Fibroblast of the conjunctiva (primary cell): Measurements from ENCODE around the gene VDAC2.
A peak's percentile ranks its signal among the peaks of the same experiment; 100 is the strongest.
"Not testable (repeated sequence)": the region's sequence is repeated elsewhere in the genome, so short reads cannot be mapped to it uniquely, and the experiment has no call there.

Experiments used
- DNase-seq: peaks from one replicate; pipeline ENCODE4 v3.0.0-alpha.2; 2010; ENCODE audit warnings: low read depth

Gene VDAC2

DNA sequence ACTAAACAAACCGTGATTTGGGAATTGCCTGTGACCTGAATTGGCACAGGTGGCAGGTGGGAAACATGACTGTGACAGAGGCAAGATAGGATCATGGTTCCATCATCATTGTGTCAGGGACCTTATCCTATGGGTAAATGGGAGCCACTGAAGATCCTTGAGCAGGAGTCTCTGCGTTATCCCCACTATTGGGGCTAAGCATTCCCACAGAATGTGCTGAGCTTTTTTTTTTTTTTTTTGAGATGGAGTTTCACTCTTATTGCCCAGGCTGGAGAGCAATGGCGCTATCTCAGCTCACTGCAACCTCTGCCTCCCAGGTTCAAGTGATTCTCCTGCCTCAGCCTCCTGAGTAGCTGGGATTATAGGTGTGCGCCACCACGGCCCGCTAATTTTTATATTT lies 10.6 kb upstream of the VDAC2 start:
- DNase-seq, result not testable (repeated sequence)

GRCh38 chr10:75201793-75202307 lies 8.7 kb upstream of the VDAC2 start:
- DNase-seq, result no peak

GRCh38 chr10:75202321-75203045 lies 8.1 kb upstream of the VDAC2 start:
- peak; percentile 49 for DNase-seq

DNA sequence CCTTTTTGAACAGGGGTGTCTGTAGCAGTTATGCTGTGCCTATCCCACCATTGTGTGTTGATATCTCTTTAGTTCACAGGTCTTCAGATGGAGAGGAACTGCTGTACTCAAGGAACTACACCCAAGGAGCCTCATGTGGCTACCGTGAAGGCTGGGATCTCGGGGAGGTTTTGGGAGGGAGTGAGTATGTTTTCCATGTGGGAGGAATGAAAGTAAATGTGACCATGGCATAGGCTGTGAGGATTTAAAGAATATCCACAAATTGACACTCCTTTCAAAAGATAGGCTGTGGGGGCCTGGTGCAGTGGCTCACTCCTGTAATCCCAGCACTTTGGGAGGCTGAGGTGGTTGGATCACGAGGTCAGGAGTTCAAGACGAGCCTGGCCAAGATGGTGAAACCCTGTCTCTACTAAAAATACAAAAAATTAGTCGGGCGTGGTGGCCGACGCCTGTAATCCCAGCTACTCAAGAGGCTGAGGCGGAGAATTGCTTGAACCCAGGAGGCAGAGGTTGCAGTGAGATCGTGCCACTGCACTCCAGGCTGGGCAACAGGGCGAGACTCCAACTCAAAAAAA lies 7.5 kb upstream of the VDAC2 start:
- DNase-seq, result not testable (repeated sequence)

DNA sequence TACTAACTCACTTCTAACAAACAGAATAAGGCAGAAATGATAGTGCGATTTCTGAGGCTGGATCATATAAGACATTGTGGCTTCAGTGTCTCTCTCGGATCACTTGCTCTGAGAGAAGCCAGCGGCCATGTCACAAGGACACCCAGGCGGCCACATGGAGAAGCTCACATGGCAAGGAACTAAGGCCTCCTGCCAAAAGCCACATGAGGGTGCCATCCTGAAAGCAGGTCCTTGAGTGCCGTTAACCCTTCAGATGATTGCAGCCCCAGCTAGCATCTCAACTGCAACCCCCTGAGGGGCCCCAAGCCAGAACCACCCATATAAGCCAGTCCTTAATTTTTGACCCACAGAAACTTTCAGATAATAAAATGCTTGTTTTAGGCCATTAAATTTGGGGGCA lies 6.9 kb upstream of the VDAC2 start:
- no peak for DNase-seq

DNA sequence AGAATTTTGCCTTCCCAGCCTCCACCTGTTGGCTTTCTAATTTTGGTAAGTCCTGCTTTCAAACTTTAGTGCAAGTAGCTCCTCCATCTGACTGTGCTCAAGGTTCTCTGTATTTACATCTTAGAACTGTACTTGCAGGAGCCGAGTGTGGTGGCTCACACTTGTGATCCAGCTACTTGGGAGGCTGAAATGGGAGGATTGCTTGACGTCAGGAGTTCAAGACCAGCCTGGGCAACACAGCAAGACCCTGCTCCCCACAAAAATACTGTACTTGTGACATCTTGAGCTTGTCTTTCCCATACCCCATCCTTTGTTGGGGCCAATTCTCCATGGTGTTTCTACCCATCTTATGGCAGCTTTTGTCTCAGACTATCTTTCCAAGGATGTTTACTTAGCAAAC lies 4.7 kb upstream of the VDAC2 start:
- no peak for DNase-seq

DNA sequence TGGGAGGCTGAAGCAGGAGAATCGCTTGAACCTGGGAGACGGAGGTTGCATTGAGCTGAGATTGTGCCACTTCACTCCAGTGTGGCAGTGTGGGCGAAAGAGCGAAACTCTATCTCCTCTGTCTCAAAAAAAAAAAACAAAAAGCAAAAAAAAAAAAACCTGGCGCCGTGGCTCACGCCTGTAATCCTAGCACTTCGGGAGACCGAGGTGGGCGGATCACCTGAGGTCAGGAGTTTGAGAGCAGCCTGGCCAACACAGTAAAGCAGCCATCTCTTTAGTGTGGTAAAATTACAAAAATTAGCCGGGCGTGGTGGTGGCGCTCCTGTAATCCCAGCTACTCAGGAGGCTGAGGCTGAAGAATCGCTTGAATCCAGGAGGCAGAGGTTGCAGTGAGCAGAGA lies 4.0 kb upstream of the VDAC2 start:
- not testable (repeated sequence) for DNase-seq

DNA sequence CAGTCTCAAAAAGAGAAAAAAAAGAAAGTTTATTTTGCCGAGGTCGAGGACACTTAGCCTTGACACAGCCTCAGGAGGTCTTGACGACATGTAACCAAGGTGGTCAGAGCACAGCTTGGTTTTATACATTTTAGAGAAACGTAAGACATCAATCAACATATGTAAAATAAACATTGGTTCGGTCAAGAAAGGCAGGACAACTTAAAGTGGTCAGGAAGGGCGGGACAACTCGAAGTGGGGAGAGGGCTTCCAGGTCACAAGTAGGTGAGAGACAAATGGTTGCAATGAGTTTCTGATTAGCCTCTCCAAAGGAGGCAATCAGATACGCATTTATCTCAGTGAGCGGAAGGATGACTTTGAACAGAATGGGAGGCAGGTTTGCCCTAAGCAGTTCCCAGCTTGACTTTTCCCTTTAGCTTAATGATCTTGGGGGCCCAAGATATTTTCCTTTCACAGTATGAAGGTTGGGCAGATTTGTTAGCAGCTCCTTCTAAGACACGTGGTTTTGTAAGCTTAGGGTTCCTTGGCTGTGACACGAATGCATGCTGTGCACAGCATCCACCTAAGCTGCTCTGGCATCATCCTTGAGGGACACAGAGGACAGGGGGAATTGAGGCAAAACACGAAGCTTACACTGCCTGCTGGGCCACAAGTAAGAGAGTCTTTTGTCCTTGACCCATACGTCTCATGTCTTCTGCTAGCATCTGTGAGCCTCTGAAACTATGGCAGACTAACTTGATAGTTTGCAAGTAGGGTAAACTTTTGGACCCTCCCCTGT lies 3.3 kb upstream of the VDAC2 start:
- no peak for DNase-seq

DNA sequence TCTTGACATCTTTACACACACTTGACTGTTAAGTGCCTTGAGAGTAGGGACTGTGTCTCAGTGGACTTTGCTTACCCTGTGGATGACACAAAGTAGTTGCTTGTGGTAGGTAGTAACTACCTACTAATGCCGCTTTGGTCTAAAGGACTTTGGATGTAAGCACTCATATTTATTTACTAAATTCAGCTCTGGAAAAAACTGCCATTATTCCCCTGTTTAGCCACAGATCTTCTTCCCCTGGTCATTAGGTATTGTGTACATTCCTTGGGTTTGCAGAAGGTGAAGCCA lies 2.8 kb upstream of the VDAC2 start:
- no peak for DNase-seq

DNA sequence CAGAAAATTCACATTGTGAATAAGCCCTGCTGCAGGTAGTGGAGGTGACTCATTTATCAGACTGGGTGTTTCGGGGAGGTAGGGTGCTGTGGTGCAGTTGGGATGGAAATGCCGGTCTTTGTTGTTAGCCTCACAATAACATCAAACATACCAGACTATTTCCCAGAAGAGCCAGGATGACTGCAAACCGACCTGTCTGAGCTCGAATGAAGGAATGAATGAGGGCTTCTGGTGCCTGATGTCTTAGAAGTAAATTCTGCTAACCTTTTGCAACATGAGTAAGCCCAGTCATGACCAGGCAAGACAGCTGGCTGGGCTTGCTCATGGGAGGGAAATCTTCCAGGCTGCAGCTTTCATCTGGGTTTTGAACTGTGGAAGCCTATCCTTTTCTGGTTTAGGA lies 2.4 kb upstream of the VDAC2 start:
- no peak for DNase-seq

- DNase-seq, result no peak
These were observed 1.3 kb upstream of the VDAC2 start for GRCh38 chr10:75209086-75209920.

DNA sequence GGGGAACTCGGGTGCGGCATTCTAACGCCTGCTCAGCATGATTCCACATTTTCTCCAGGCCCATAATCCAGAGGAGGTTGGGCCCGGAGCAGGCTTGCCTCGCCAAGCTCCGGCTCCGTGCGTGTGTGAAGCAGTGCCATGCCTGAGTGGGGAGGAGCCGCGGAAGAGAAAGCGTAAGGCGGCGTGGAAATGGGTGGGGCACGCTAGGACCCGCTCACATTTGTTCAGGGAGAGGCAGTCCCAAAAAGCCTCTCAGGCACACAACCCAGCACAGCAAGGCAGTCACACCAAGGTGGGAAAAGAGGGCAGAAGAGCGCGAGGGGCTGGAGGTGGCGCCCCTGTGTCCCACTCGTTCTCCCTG lies 695 bp upstream of the VDAC2 start:
- DNase-seq, result peak; percentile 62

DNA sequence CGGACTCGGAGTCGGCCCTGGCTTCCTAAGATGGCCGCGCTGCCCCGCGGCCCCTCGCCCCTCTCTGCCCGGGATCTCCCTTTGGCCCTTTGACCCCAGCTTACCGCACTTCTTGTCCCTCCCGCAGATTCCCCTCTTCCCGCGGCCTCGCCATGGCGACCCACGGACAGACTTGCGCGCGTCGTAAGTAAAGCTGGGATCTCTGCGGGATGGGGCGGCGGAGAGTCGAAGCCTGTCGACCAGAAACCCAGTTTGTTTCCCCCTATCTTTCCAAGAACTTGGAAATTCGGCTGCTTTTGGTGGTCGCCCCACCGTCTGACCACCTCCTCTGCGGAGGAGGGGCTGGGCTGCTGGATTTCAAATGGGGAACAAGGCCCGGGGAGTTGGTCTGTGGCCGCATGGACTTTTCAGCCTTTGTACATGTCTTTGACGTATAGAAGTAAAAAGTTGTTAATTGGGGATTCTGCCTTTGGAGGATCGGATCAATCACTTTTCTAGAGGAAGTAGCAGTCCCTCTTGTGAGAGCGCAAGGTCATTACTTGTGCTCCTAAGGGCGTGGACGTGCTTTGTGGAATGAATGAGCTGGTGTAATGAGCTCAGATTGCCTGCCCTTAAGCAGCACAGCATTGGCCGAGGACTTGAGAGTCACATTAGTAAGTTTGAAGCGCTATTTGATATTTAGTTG lies 553 bp downstream of the VDAC2 start:
- no peak for DNase-seq

GRCh38 chr10:75212343-75212742 lies 1.7 kb downstream of the VDAC2 start:
- no peak for DNase-seq

DNA sequence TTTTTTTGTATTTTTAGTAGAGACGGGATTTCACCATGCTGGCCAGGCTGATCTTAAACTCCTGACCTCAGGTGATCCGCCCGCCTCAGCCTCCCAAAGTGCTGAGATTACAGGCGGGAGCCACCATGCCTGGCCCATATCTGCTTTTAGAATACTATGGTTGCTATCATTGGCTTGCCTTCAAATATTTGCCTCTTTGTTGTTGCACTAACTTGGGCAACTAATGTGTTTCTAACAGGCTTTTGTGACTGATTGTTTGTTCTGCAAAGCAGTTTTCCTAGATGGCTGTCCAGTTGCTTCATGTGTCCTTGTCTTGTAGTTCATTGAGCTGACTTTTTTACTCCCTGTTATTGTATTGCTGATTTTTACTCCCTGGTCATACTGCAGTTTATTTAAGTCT lies 9.7 kb downstream of the VDAC2 start:
- no peak for DNase-seq

- DNase-seq, result not testable (repeated sequence)
These were observed 10.9 kb downstream of the VDAC2 start for GRCh38 chr10:75221492-75221891.

DNA sequence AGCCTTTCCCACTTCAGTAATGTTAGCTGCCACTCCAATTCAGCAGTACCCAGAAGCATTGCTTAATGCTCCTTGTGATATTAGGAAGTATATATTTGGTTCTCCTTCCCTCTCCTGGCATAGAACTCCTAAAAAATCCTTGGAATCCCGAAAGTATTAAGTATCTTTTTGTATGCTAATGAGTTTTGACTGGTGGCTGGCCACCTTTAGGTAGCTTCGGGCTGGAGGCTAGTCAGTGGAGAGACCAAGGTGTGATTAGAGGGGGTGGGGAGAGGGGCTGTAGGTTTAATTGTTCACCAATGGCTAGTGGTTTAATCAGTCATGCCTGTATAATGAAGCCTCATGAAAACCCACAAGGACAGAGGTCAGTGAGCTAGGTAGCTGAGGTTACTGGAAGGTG lies 12.9 kb downstream of the VDAC2 start:
- no peak for DNase-seq

- DNase-seq, result no peak
These were observed 15.5 kb downstream of the VDAC2 start for GRCh38 chr10:75226095-75226494.

DNA sequence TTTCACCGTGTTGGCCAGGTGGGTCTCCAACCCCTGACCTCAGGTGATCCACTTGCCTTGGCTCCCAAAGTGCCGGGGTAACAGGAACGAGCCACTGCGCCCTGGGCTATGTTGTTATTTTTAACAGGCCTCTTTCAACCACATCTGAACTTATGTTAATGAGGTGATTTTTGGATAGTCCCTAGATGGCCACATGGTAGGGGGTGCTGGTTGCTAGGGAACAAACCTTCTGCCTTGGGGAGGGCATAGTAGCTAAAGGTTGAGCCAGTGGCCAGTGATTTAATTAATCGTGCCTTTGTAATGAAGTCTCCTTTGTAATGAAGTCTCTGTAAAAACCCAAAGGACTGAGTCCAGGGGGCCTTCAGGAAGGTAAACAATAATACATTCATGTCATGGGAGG lies 16.1 kb downstream of the VDAC2 start:
- no peak for DNase-seq

DNA sequence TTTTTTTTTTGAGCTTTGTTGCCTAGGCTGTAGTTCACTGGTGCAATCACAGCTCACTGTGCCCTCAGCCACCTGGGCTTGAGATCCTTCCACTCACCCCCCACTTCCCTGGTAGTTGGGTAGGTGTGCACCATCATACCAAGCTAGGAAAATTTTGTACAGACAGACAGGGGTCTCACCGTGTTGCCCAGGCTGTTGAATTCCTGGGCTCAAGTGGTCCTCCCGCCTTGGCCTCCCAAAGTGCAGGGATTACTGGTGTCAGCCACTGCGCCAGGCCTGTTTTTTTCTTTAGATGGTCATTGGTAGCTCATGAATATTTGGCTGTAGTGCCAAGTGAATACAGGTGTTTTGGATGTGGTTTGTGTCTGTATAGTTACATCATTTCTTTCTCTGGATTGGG lies 17.7 kb downstream of the VDAC2 start:
- DNase-seq, result no peak

DNA sequence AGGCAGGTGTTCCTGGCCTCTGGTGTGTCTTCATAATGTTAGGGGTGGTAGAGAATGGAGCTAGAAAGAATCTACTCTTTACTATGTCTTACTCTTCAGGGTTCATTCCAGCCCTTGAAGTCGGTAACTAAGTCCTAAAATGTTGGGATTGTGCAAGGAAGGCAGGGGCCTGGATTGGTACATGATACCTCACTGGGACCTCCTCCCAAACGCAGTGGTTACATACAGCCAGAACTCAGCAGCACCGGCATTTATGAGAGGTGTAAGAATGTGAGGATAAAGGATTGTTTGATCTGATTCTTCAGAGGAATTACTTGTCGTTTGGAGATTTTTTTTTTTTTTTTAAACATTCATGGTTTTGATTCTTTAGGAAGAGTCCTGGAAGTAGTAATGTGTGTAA lies 18.2 kb downstream of the VDAC2 start:
- no peak for DNase-seq

GRCh38 chr10:75229971-75230370 lies 19.4 kb downstream of the VDAC2 start:
- DNase-seq, result no peak
